ENCODE measurements around the gene ELN.

ELN gene

DNA sequence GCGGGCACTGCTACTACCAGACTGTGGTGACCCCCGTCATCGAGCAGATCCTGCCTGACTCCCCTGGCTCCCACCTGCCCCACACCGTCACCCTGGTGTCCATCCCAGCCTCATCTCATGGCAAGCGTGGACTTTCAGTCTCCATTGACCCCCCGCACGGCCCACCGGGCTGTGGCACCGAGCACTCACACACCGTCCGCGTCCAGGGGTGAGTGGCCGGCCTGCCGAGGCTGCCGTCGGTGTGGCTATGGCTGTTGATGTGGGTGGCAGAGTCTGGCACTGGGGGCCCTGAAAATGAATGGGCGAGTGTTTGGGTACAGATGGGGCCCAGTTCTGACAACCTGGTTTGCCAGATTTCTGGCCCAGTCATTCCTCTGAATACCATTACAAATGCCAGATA is 71.1 kb downstream of the ELN start:
- DNase-seq, result no peak

GRCh38 chr7:74101061-74101681 is 73.2 kb downstream of the ELN start:
- no peak for DNase-seq

GRCh38 chr7:74103219-74103772 is 75.3 kb downstream of the ELN start:
- DNase-seq, result no peak

DNA sequence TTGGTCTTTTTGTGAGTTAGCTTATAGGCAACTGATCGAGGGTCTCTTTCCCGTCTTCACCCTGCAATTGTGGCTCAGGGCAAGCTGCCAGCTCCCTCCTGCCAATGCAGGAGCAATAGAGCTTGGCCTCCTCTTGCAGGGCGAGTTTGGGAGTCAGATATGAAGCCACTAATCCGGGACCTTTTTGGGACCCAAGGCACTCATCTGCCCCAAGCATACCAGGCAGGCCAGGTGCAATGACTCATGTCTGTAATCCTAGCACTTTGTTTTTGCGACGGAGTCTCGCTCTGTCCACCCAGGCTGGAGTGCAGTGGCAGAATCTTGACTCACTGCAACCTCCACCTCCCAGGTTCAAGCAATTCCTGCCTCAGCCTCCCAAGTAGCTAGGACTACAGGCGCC is 76.7 kb downstream of the ELN start:
- DNase-seq, result no peak

GRCh38 chr7:74105992-74106391 is 78.0 kb downstream of the ELN start:
- no peak for DNase-seq

- no peak for DNase-seq
These were observed 78.9 kb downstream of the ELN start for GRCh38 chr7:74106846-74107245.

- no peak for DNase-seq
These were observed 87.4 kb downstream of the ELN start for GRCh38 chr7:74115326-74115725.

GRCh38 chr7:74116356-74116755 is 88.4 kb downstream of the ELN start:
- DNase-seq, result no peak
